Hepatocyte (in vitro differentiated cells): Measurements from ENCODE around the gene IL4R. TPM values are rescaled to one million over a fixed set of nuclear protein-coding genes. Genes with fewer than 3 reads are reported as not detected.

Experiments used
- DNase-seq: peaks from one replicate; pipeline ENCODE4 v3.0.0-alpha.2; 2016; ENCODE audit warnings: low spot score
- H2AFZ ChIP-seq: fragments of 200-600 bp; sonication (generic); 2 replicates; pipeline ENCODE4 v1.6.0; 2016; ENCODE audit warnings: antibody characterized with exemption, mild to moderate bottlenecking
- H3K27ac ChIP-seq: fragments of 200-600 bp; sonication (generic); 2 replicates; pipeline ENCODE4 v1.5.1; 2016; ENCODE audit warnings: mild to moderate bottlenecking
- H3K27me3 ChIP-seq: fragments of 200-600 bp; sonication (generic); 2 replicates; pipeline ENCODE4 v1.6.1; 2016
- H3K36me3 ChIP-seq: fragments of 200-600 bp; sonication (generic); replicated peaks from 2 replicates; pipeline ENCODE4 v1.5.1; 2016; ENCODE audit warnings: low read depth; ENCODE audit not compliant: insufficient read depth
- H3K4me1 ChIP-seq: fragments of 200-600 bp; sonication (generic); 2 replicates; pipeline ENCODE4 v1.5.1; 2016; ENCODE audit warnings: mild to moderate bottlenecking, moderate library complexity; ENCODE audit not compliant: insufficient read depth
- H3K4me2 ChIP-seq: fragments of 200-600 bp; sonication (generic); 2 replicates; pipeline ENCODE4 v1.6.0; 2016
- H3K4me3 ChIP-seq: fragments of 200-600 bp; sonication (generic); 2 replicates; pipeline ENCODE4 v1.5.1; 2016; ENCODE audit warnings: mild to moderate bottlenecking
- H3K79me2 ChIP-seq: fragments of 200-600 bp; sonication (generic); 2 replicates; pipeline ENCODE4 v1.6.0; 2017; ENCODE audit warnings: mild to moderate bottlenecking
- H3K9me2 ChIP-seq: fragments of 200-600 bp; sonication (generic); replicated peaks from 2 replicates; pipeline ENCODE4 v1.6.0; 2017; ENCODE audit warnings: mild to moderate bottlenecking; ENCODE audit not compliant: insufficient read depth
- H3K9me3 ChIP-seq: fragments of 200-600 bp; sonication (generic); 2 replicates; pipeline ENCODE4 v1.5.1; 2016; ENCODE audit warnings: low read depth, mild to moderate bottlenecking
- H4K20me1 ChIP-seq: fragments of 200-600 bp; sonication (generic); 2 replicates; pipeline ENCODE4 v1.6.0; 2016; ENCODE audit warnings: mild to moderate bottlenecking; ENCODE audit not compliant: insufficient read depth, poor library complexity, severe bottlenecking
- CTCF ChIP-seq: fragments of 200-600 bp; sonication (generic); IDR thresholded peaks from 2 replicates; pipeline ENCODE4 v1.5.1; 2016; ENCODE audit warnings: antibody characterized with exemption, mild to moderate bottlenecking; ENCODE audit not compliant: poor library complexity
- EZH2 ChIP-seq: fragments of 200-600 bp; sonication (generic); IDR thresholded peaks from 2 replicates; pipeline ENCODE4 v1.6.1; 2016; ENCODE audit warnings: antibody characterized with exemption, mild to moderate bottlenecking, borderline replicate concordance
- EZH2phosphoT487 ChIP-seq: fragments of 200-600 bp; sonication (generic); IDR thresholded peaks from one replicate; pipeline ENCODE4 v1.6.1; 2018; ENCODE audit warnings: antibody characterized with exemption, mild to moderate bottlenecking, low read depth, moderate library complexity; ENCODE audit not compliant: unreplicated experiment, severe bottlenecking
- WGBS: methylation state at CpG from one replicate; pipeline ENCODE4 v1.1.6; 2016; ENCODE audit warnings: low lambda C conversion rate; ENCODE audit errors: missing lambda C conversion rate; 5-methylcytosine and 5-hydroxymethylcytosine counted together
- polyA plus RNA-seq: library from polyadenylated mRNA; unstranded; fragments of >200 nt; fragmentation: Nextera tagmentation; extraction: Ambion mirVana; gene quantifications from 2 replicates; pipeline ENCODE4 v1.2.1, GENCODE V29; 2016
- total RNA-seq: library from RNA; depleted of rRNA; stranded (reverse); fragments of >200 nt; gene quantifications from 2 replicates; pipeline ENCODE4 v1.2.3, GENCODE V29; 2014

IL4R gene
- total and polyA plus RNA-seq, 2 experiments from 2014 or later, result 22.3 to 23.6 TPM

- H3K4me3 ChIP-seq, result no peak overlapping the region
- no peak for DNase-seq
- H2AFZ ChIP-seq, result no peak overlapping the region
- no peaks in the 10 kb centered on the region for H3K9me2 ChIP-seq
- no peaks in the 10 kb centered on the region for H3K4me1 ChIP-seq
- no peaks in the 10 kb centered on the region for H3K27me3 ChIP-seq
- H3K36me3 ChIP-seq, result peaks cover 4% of the 10 kb centered on the region
- 97% methylated on average over 4 of the region's 4 CpGs for WGBS
- TF ChIP-seq EZH2, result no peak
- no peak for TF ChIP-seq EZH2phosphoT487
- TF ChIP-seq CTCF, result no peak
- H3K27ac ChIP-seq, result no peak overlapping the region
- no peaks in the 10 kb centered on the region for H3K9me3 ChIP-seq
- H4K20me1 ChIP-seq, result no peaks in the 10 kb centered on the region
- no peak overlapping the region for H3K4me2 ChIP-seq
- no peaks in the 10 kb centered on the region for H3K79me2 ChIP-seq
Measured at GRCh38 chr16:27353853-27354252, 40.1 kb downstream of the IL4R start.

GRCh38 chr16:27355610-27356009 is 41.8 kb downstream of the IL4R start:
- Histone ChIP-seq H4K20me1 (no peaks in the 10 kb centered on the region), H3K27me3 (no peaks in the 10 kb centered on the region), H3K4me3 (no peak overlapping the region), H3K36me3 (peaks cover 4% of the 10 kb centered on the region), H3K4me1 (no peaks in the 10 kb centered on the region), H3K9me2 (no peaks in the 10 kb centered on the region), H3K27ac (no peak overlapping the region), H3K4me2 (no peak overlapping the region), H2AFZ (no peak overlapping the region), H3K79me2 (no peaks in the 10 kb centered on the region), H3K9me3 (no peaks in the 10 kb centered on the region)
- 84% methylated on average over 12 of the region's 12 CpGs for WGBS
- TF ChIP-seq CTCF, result peak; percentile 25
- no peak for TF ChIP-seq EZH2
- DNase-seq, result no peak

- no peak overlapping the region for H3K4me2 ChIP-seq
- no peaks in the 10 kb centered on the region for H3K4me1 ChIP-seq
- H3K9me3 ChIP-seq, result no peaks in the 10 kb centered on the region
- peaks cover 3% of the 10 kb centered on the region for H3K36me3 ChIP-seq
- H3K27me3 ChIP-seq, result no peaks in the 10 kb centered on the region
- no peaks in the 10 kb centered on the region for H4K20me1 ChIP-seq
- H3K79me2 ChIP-seq, result no peaks in the 10 kb centered on the region
- H3K27ac ChIP-seq, result no peak overlapping the region
- H2AFZ ChIP-seq, result no peak overlapping the region
- no peaks in the 10 kb centered on the region for H3K9me2 ChIP-seq
- no peak for DNase-seq
- TF ChIP-seq EZH2phosphoT487 (no peak), EZH2 (no peak), CTCF (no peak)
- 84% methylated on average over 4 of the region's 4 CpGs for WGBS
- H3K4me3 ChIP-seq, result no peak overlapping the region
Measured at GRCh38 chr16:27356794-27357193, 43.0 kb downstream of the IL4R start.

- no peak overlapping the region for H3K4me2 ChIP-seq
- H3K4me1 ChIP-seq, result peaks cover 4% of the 10 kb centered on the region
- H3K27ac ChIP-seq, result no peak overlapping the region
- H3K9me3 ChIP-seq, result no peaks in the 10 kb centered on the region
- WGBS, result 100% methylated on average over 4 of the region's 4 CpGs
- H2AFZ ChIP-seq, result no peak overlapping the region
- H3K9me2 ChIP-seq, result no peaks in the 10 kb centered on the region
- TF ChIP-seq EZH2phosphoT487 (no peak), EZH2 (no peak), CTCF (no peak)
- no peaks in the 10 kb centered on the region for H3K36me3 ChIP-seq
- DNase-seq, result no peak
- no peak overlapping the region for H3K4me3 ChIP-seq
- no peaks in the 10 kb centered on the region for H3K79me2 ChIP-seq
- H4K20me1 ChIP-seq, result no peaks in the 10 kb centered on the region
- no peaks in the 10 kb centered on the region for H3K27me3 ChIP-seq
Measured at GRCh38 chr16:27359051-27359450, 45.3 kb downstream of the IL4R start.
